K562 (cell line): ENCODE results near the gene GLI1. TPM values are rescaled to one million over a fixed set of nuclear protein-coding genes. Genes with fewer than 3 reads are reported as not detected.

ENCODE experiments used
- DDX20 ChIP-seq: fragments of 450-650 bp; IDR thresholded peaks from 2 replicates; pipeline ENCODE4 v1.6.1; 2016; ENCODE audit warnings: missing genetic modification characterization, low read depth, mild to moderate bottlenecking, missing compliant biosample characterization, moderate library complexity
- DNMT1 ChIP-seq: fragments of 450-650 bp; IDR thresholded peaks from 2 replicates; pipeline ENCODE4 v1.6.1; 2016; ENCODE audit warnings: antibody characterized with exemption, mild to moderate bottlenecking
- DPF2 ChIP-seq: fragments of 450-650 bp; IDR thresholded peaks from 2 replicates; pipeline ENCODE4 v1.6.1; 2016
- ETS2 ChIP-seq: IDR thresholded peaks from 2 replicates; pipeline ENCODE4 v1.6.1; 2016; ENCODE audit warnings: borderline replicate concordance, missing genetic modification characterization, mild to moderate bottlenecking, moderate library complexity, missing compliant biosample characterization; ENCODE audit not compliant: poor library complexity, severe bottlenecking
- GABPB1 ChIP-seq: sonication (generic); formaldehyde crosslinking; IDR thresholded peaks from 2 replicates; pipeline ENCODE4 v1.8.0; 2022; ENCODE audit warnings: mild to moderate bottlenecking, missing genetic modification reagents
- GMEB1 ChIP-seq: fragments of 250-450 bp; sonication (Bioruptor Pico); IDR thresholded peaks from 2 replicates; pipeline ENCODE4 v1.4.0; 2020; ENCODE audit warnings: mild to moderate bottlenecking
- KLF6 ChIP-seq: fragments of 250-450 bp; sonication (Bioruptor Pico); IDR thresholded peaks from 2 replicates; pipeline ENCODE4 v1.4.0; 2020; ENCODE audit warnings: mild to moderate bottlenecking, moderate library complexity, borderline replicate concordance
- MYC ChIP-seq, 2 experiments: fragments of 250-450 bp in 1 of 2; sonication (Bioruptor Pico) in 1 of 2; IDR thresholded peaks; 2 replicates each; pipeline versions ENCODE4 v1.5.1 to v1.6.1; 2012 to 2021; ENCODE audit warnings: low read depth in 2 of 2, borderline replicate concordance in 1 of 2, improper control_type of control experiment in 1 of 2, low read length in 1 of 2, mild to moderate bottlenecking in 1 of 2, moderate library complexity in 1 of 2
- NCOR1 ChIP-seq: fragments of 450-650 bp; IDR thresholded peaks from 2 replicates; pipeline ENCODE4 v1.6.1; 2016; ENCODE audit warnings: mild to moderate bottlenecking, moderate library complexity
- PBX2 ChIP-seq, 2 experiments: IDR thresholded peaks in 1 of 2; conservative IDR thresholded peaks in 1 of 2; 2 replicates each; pipeline ENCODE4 v1.6.1; 2016; ENCODE audit warnings: low read depth in 2 of 2, mild to moderate bottlenecking in 1 of 2, missing compliant biosample characterization in 1 of 2, missing genetic modification characterization in 1 of 2, moderate library complexity in 1 of 2
- RAD21 ChIP-seq, 2 experiments: fragments of 250-450 bp in 1 of 2; fragments of 450-650 bp in 1 of 2; sonication (Bioruptor Pico) in 1 of 2; formaldehyde crosslinking in 1 of 2; IDR thresholded peaks in 1 of 2; conservative IDR thresholded peaks in 1 of 2; 2 replicates each; pipeline versions ENCODE4 v1.4.0 to v1.8.0; 2020 to 2022; ENCODE audit warnings: mild to moderate bottlenecking in 2 of 2, moderate library complexity in 1 of 2
- SMARCE1 ChIP-seq: fragments of 450-650 bp; IDR thresholded peaks from 2 replicates; pipeline ENCODE4 v1.7.1; 2016; ENCODE audit warnings: mild to moderate bottlenecking
- SMC3 ChIP-seq: conservative IDR thresholded peaks from 2 replicates; pipeline ENCODE4 v1.6.1; 2011; ENCODE audit warnings: low read depth, low read length, improper control_type of control experiment; ENCODE audit not compliant: insufficient read depth
- STAT5B ChIP-seq: fragments of 250-450 bp; sonication (Bioruptor Pico); IDR thresholded peaks from 2 replicates; pipeline ENCODE4 v1.8.0; 2021; ENCODE audit warnings: mild to moderate bottlenecking, inconsistent platforms
- TCF7L2 ChIP-seq: fragments of 150-350 bp; IDR thresholded peaks from 2 replicates; pipeline ENCODE4 v1.6.1; 2016; ENCODE audit warnings: low read depth, mild to moderate bottlenecking, low read length, moderate library complexity
- TOE1 ChIP-seq, 2 experiments: fragments of 450-650 bp in 1 of 2; sonication (generic) in 1 of 2; formaldehyde crosslinking in 1 of 2; IDR thresholded peaks; 2 replicates each; pipeline versions ENCODE4 v1.7.1 to v1.8.0; 2016 to 2022; ENCODE audit warnings: borderline replicate concordance in 2 of 2, mild to moderate bottlenecking in 2 of 2, antibody characterized with exemption in 1 of 2, inconsistent platforms in 1 of 2, low read depth in 1 of 2, missing genetic modification reagents in 1 of 2, moderate library complexity in 1 of 2
- ZNF639 ChIP-seq, 2 experiments: fragments of 200-800 bp in 1 of 2; sonication (Bioruptor generic) in 1 of 2; sonication (generic) in 1 of 2; formaldehyde crosslinking in 1 of 2; IDR thresholded peaks in 1 of 2; conservative IDR thresholded peaks in 1 of 2; 2 replicates each; pipeline versions ENCODE4 v1.5.0 to v1.6.1; 2016 to 2020; ENCODE audit warnings: missing compliant biosample characterization in 1 of 2, missing genetic modification characterization in 1 of 2, missing genetic modification reagents in 1 of 2
- ZSCAN32 ChIP-seq: fragments of 450-650 bp; formaldehyde crosslinking; IDR thresholded peaks from 2 replicates; pipeline ENCODE4 v1.4.0; 2020; ENCODE audit warnings: mild to moderate bottlenecking, moderate library complexity
- polyA plus RNA-seq, 8 experiments: library from polyadenylated mRNA; depleted of rRNA in 4 of 8; stranded (reverse) in 5 of 8; unstranded in 3 of 8; fragments of >200 nt; fragmentation: Nextera tagmentation in 2 of 8; fragmentation: Illumina TruSeq in 1 of 8; extraction: Ambion mirVana in 2 of 8; extraction: Trizol in 1 of 8; gene quantifications; 2 replicates each; pipeline versions ENCODE4 v1.2.1 to v1.2.3, GENCODE V29; 2011 to 2014; ENCODE audit warnings: inconsistent platforms in 1 of 8, missing spikeins in 1 of 8
- total RNA-seq, 7 experiments: library from RNA; depleted of rRNA in 6 of 7; stranded (reverse); fragments of >200 nt in 6 of 7; fragmentation: Illumina TruSeq in 2 of 7; extraction: Trizol in 2 of 7; gene quantifications; 2 replicates each; pipeline versions ENCODE4 v1.2.1 to v1.2.3, GENCODE V29; 2011 to 2021; ENCODE audit warnings: low replicate concordance in 1 of 7

Gene GLI1
- total and polyA plus RNA-seq, 9 of the 15 experiments (the other 6 are each of a cell fraction or from before 2014, with no cell fraction given): 0.24 to 3.7 (median 0.61) TPM

GRCh38 chr12:57462251-57462911 lies 2.8 kb downstream of the GLI1 start (continued):
- TF ChIP-seq PBX2 (CRISPR knock-in tag; IDR thresholded peaks at IDR 0.05; ENCODE audit: low read depth) (no peak), PBX2 (tag; conservative IDR thresholded peaks at IDR 0.05; ENCODE audit: low read depth) (no peak), SMARCE1 (no peak), KLF6 (CRISPR knock-in tag) (no peak), GMEB1 (no peak), MYC (IDR thresholded peaks at IDR 0.05; ENCODE audit: low read depth, low read length) (peak; percentile 78), MYC (CRISPR knock-in tag; IDR thresholded peaks at IDR 0.05; ENCODE audit: borderline replicate concordance, low read depth) (no peak), DPF2 (peak; percentile 63), RAD21 (CRISPR knock-in tag; conservative IDR thresholded peaks at IDR 0.05 in 1 of 2, IDR thresholded peaks at IDR 0.05 in 1 of 2) (peak; percentile 77 to 90), NCOR1 (no peak), TOE1 (IDR thresholded peaks at IDR 0.05; ENCODE audit: borderline replicate concordance) (peak; percentile 82), TOE1 (CRISPR knock-in tag; IDR thresholded peaks at IDR 0.05; ENCODE audit: borderline replicate concordance, low read depth) (no peak), ETS2 (tag) (no peak), ZNF639 (CRISPR knock-in tag; conservative IDR thresholded peaks at IDR 0.05 in 1 of 2, IDR thresholded peaks at IDR 0.05 in 1 of 2) (no peak), DNMT1 (no peak), STAT5B (no peak), SMC3 (peak; percentile 79), DDX20 (tag) (no peak), TCF7L2 (no peak), GABPB1 (CRISPR knock-in tag) (no peak; the same call in 1 of the 2 replicates), ZSCAN32 (CRISPR knock-in tag) (no peak)
